Thoracic aorta (tissue), 2 donors: ENCODE measurements around the gene MYCBP2. TPM values are rescaled to one million over a fixed set of nuclear protein-coding genes. Genes with fewer than 3 reads are reported as not detected.
A peak's percentile ranks its signal among the peaks of the same experiment; 100 is the strongest.

Source experiments
- ATAC-seq: fragments of 150-250 bp; one replicate; pipeline ENCODE4 v1.8.0; 2017; ENCODE audit warnings: low read depth; ENCODE audit not compliant: insufficient number of reproducible peaks, low FRiP score
- DNase-seq: peaks from one replicate; pipeline ENCODE4 v3.0.0-alpha.2; 2020; ENCODE audit warnings: low spot score
- H3K27ac ChIP-seq, 2 donors: fragments of 200-600 bp; sonication (generic); 1 replicate in 1 of 2; 2 replicates in 1 of 2; pipeline ENCODE4 v1.5.1; 2016; ENCODE audit warnings: mild to moderate bottlenecking in 2 of 2, moderate library complexity in 2 of 2
- H3K27me3 ChIP-seq: fragments of 200-600 bp; sonication (generic); replicated peaks from 2 replicates; pipeline ENCODE4 v1.6.0; 2016; ENCODE audit warnings: mild to moderate bottlenecking; ENCODE audit not compliant: insufficient read depth
- H3K36me3 ChIP-seq: fragments of 200-600 bp; sonication (generic); one replicate; pipeline ENCODE4 v1.5.1; 2016
- H3K4me1 ChIP-seq, 2 donors: fragments of 200-600 bp; sonication (generic); 1 replicate in 1 of 2; 2 replicates in 1 of 2; pipeline versions ENCODE4 v1.5.1 to v1.6.0; 2016; ENCODE audit warnings: low read depth in 2 of 2, mild to moderate bottlenecking in 1 of 2; ENCODE audit not compliant: control insufficient read depth in 1 of 2
- H3K4me3 ChIP-seq: fragments of 200-600 bp; sonication (generic); 2 replicates; pipeline ENCODE4 v1.5.1; 2016; ENCODE audit warnings: mild to moderate bottlenecking
- H3K9me3 ChIP-seq: fragments of 200-600 bp; sonication (generic); 2 replicates; pipeline ENCODE4 v1.5.1; 2016
- total RNA-seq, 2 donors: library from RNA; depleted of rRNA; stranded (reverse); fragments of >200 nt; gene quantifications; one replicate each; pipeline versions ENCODE4 v1.1.0 to v1.2.3, GENCODE V29; 2016
- TF ChIP-seq, protein P1 (sequence below): fragments of 200-600 bp; sonication (generic); IDR thresholded peaks from one replicate; pipeline ENCODE4 v1.5.1; 2019; ENCODE audit warnings: antibody characterized with exemption

Gene MYCBP2
- total RNA-seq, 2 donors from 2014 or later, result 135 to 139 TPM

DNA sequence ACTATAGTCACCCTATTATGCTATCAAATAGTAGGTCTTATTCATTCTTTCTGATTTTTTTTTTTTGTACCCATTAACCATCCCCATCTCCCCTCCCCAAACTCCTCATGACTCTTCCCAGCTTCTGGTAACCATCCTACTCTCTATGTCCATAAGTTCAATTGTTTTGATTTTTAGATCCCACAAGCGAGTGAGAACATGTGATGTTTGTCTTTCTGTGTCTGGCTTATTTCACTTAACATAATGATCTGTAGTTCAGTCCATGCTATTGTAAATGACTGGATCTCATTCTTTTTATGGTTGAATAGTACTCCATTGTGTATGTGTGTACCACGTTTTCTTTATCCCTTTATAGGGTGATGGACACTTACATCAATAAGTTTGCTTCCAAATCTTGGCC is 4.5 kb upstream of the MYCBP2 start:
- H3K9me3 ChIP-seq, result no peaks in the 10 kb centered on the region
- DNase-seq (no peak), ATAC-seq (no peak)
- H3K4me3 ChIP-seq, result no peak overlapping the region
- no peaks in the 10 kb centered on the region for H3K27me3 ChIP-seq
- H3K27ac ChIP-seq, result no peak overlapping the region
- TF ChIP-seq, protein P1, sequence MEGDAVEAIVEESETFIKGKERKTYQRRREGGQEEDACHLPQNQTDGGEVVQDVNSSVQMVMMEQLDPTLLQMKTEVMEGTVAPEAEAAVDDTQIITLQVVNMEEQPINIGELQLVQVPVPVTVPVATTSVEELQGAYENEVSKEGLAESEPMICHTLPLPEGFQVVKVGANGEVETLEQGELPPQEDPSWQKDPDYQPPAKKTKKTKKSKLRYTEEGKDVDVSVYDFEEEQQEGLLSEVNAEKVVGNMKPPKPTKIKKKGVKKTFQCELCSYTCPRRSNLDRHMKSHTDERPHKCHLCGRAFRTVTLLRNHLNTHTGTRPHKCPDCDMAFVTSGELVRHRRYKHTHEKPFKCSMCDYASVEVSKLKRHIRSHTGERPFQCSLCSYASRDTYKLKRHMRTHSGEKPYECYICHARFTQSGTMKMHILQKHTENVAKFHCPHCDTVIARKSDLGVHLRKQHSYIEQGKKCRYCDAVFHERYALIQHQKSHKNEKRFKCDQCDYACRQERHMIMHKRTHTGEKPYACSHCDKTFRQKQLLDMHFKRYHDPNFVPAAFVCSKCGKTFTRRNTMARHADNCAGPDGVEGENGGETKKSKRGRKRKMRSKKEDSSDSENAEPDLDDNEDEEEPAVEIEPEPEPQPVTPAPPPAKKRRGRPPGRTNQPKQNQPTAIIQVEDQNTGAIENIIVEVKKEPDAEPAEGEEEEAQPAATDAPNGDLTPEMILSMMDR, result no peak
- no peaks in the 10 kb centered on the region for H3K36me3 ChIP-seq
- H3K4me1 ChIP-seq, result peaks cover 8 to 24% of the 10 kb centered on the region in 2 donors

DNA sequence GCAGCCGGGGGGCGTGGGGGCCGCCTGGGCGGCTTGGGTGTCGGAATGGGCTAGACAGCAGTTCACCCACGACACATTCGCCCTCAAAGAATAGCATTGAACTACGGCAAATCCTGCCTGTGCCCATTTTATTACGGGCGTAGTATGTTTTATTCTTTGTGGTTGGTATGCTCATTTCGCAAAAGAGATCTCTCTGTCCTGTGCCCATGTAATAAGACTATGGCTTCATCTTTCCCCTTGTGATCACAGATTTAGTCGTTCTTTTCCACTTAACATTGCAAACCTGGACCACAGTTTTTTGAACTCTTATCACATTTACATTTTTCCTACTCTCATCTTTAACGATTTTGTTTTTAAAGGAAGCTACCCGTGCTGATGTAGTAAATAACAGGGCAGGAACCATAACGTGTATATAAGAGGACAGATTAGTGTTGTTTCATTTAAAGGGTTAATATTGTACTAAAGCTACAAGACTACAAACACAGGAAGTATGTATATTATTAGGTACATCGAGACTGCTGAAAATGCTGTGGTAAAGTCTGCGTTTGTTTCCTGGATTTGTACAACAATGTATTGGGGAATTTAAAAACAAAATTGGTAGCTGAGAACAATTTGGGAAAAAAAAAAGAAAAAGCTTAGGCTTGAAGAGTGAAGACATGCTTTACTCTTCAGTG is 3.2 kb upstream of the MYCBP2 start:
- DNase-seq, result no peak
- peaks cover 8 to 26% of the 10 kb centered on the region in 2 donors for H3K4me1 ChIP-seq
- H3K27me3 ChIP-seq, result no peaks in the 10 kb centered on the region
- H3K4me3 ChIP-seq, result peak overlapping the region; percentile 93
- peak overlapping the region; percentile 53 to 81 for H3K27ac ChIP-seq
- H3K36me3 ChIP-seq, result no peaks in the 10 kb centered on the region
- H3K9me3 ChIP-seq, result no peaks in the 10 kb centered on the region
- no peak for ATAC-seq
- TF ChIP-seq, protein P1, result no peak

DNA sequence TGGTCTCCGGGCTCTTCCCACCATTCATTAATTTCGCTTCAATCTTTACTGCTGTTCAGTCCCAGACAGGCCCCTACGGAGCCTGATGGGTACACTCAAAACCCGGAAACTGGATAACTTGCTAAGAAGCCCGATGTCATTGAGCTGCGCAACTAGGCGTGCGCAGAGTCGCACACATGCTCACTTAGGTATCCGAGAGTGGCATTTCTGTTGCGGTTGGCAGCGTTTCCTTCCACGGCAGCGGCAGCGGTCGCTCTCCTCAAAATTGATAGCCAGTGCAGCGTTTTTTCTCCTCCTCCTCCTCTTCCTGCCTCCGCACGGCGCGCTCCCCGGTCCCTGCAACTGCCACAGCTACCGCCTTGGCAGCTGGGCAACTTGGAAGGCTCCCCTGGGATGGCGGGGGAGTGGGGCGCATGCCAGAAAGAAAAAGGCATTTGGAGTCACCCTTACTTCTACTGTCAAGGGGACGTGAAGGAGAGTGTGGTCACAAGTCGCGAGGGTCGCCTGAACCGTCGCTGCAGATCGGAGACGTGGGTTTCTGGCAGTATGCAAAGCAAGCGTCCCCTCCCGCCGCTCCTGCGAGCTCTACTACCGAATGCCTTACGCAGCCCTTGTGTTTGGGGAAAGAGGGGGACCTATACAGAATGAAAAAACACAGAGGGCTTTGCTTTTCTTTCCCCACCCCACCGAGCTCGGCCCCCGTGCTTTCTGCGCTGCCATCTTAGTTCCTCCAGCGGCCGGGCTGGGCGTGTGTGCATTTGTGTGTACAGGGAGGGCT is 2.4 kb upstream of the MYCBP2 start:
- Histone ChIP-seq H3K27ac (peak overlapping the region; percentile 53 to 81), H3K4me1 (peaks cover 10 to 32% of the 10 kb centered on the region in 2 donors), H3K27me3 (no peaks in the 10 kb centered on the region), H3K36me3 (no peaks in the 10 kb centered on the region), H3K9me3 (no peaks in the 10 kb centered on the region), H3K4me3 (peak overlapping the region; percentile 93)
- DNase-seq (peak; percentile 64), ATAC-seq (peak; percentile 76)
- TF ChIP-seq, protein P1, result no peak

DNA sequence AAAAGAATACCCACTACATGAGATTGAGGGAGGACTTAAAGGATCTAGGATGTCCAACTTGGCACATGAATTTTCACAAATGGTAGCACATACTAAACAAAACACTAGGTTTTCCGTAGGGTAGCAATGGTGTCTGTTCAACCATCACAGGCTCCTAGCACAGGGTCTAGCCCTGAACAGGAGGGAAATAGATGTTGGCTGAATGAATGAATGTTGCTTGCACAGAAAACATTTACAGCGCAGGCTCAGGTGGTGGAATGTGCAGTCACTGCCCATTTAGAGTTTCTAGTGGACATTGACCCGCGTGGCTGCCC is 1.9 kb upstream of the MYCBP2 start:
- ATAC-seq (no peak), DNase-seq (no peak)
- Histone ChIP-seq H3K4me1 (peaks cover 11 to 38% of the 10 kb centered on the region in 2 donors), H3K9me3 (no peaks in the 10 kb centered on the region), H3K27me3 (no peaks in the 10 kb centered on the region), H3K36me3 (no peaks in the 10 kb centered on the region), H3K27ac (peak overlapping the region; percentile 53 to 81), H3K4me3 (peak overlapping the region; percentile 93)
- TF ChIP-seq, protein P1, result no peak

DNA sequence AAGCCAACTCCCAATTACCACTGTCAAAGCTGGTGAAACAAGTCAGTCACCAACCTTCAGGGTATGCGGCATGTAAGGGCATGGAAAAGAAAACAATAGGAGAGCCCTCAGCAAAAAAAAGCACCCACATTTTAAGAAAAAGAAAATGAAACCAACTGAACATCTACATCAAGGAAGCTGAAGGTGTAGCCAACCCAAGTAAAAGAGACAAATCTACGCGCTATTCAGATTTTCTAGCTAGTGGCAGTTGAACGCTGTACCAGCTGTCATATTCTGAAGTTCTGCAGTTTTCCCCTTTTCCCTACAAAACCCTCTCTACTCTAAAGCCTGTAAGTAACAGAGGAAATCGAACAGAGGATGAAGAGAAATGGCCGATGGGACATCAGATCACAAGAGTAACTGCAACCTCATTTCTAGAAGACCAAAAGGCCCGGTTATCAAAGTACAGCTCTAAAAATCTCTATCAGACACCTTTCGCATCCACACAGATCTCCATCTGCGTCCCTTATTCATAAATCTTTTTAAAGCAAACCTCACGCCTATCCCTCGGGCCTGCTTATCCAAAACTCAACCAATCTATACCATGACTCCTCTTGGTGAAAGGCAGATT is 1.4 kb downstream of the MYCBP2 start:
- no peaks in the 10 kb centered on the region for H3K27me3 ChIP-seq
- no peaks in the 10 kb centered on the region for H3K36me3 ChIP-seq
- H3K4me3 ChIP-seq, result peak overlapping the region; percentile 88
- DNase-seq, result no peak
- TF ChIP-seq, protein P1, result no peak
- H3K4me1 ChIP-seq, result peaks cover 19 to 69% of the 10 kb centered on the region in 2 donors
- no peak for ATAC-seq
- peak overlapping the region; percentile 81 to 82 for H3K27ac ChIP-seq
- no peaks in the 10 kb centered on the region for H3K9me3 ChIP-seq
